HG03342 (cell line): ENCODE results near the gene SH3PXD2A.
"Not testable (repeated sequence)": the region's sequence is repeated elsewhere in the genome, so short reads cannot be mapped to it uniquely, and the experiment has no call there.

Experiments used
- ATAC-seq: cut with Tn5 transposase; IDR thresholded peaks from one replicate; pipeline ENCODE4 v1.9.1; 2021; ENCODE audit warnings: mild to moderate bottlenecking, moderate library complexity; ENCODE audit not compliant: unreplicated experiment

SH3PXD2A gene

GRCh38 chr10:103814626-103815370 is 40.6 kb downstream of the SH3PXD2A start:
- ATAC-seq = no peak

GRCh38 chr10:103814105-103814504 is 41.3 kb downstream of the SH3PXD2A start:
- ATAC-seq = no peak

DNA sequence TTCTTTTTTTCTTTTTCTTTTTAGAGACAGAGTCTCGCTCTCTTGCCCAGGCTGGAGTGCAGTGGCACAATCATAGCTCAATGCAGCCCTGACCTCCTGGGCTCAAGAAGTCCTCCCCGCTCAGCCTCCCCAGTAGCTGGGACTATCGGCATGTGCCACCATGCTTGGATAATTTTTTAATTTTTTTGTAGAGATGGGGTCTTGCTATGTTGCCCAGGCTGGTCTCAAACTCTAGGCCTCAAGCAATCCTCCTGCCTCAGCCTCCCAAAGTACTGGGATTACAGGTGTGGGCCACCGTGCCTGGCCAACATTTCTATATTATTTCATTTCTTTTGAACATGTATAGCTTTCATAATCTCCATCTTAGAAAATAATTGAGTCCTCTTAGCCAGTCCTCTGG is 42.1 kb downstream of the SH3PXD2A start:
- ATAC-seq = not testable (repeated sequence)

DNA sequence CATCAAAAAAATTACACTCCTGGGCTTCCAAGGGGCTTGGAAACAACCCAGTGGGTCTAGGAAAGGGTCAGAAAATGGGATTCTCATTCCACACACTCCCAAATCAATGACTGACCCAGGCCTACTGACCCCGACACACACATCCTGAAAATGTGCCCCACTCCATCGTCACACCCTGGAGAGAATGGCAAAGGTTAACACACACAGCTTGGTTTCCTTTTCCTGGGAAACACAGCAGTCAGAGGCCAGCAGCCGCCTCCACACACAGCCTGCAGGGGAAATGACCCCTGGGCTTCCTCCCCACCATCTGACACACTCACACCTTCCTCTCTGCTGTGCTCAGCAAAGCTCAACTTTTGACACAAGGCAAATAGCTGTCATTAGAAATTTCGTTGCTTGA is 42.9 kb downstream of the SH3PXD2A start:
- no peak for ATAC-seq

DNA sequence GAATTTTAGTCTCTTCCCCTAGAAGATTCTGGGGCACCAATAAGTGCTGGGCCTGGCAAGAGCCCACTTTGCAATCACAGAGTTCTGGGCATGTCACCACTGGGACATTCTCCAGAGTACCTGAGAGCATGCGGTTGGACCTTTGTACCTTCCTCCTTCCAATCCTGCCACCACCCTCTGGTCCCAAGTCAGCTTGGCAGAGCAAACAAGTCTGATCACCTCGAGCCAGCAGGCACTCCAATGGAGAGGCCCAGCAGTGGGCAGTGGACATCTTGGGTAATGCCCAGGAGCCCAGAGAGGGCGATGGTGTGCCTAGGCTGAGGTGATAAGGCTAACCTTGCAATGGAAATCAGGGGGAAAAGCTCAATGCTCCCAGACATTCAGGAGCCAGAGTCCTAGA is 43.4 kb downstream of the SH3PXD2A start:
- ATAC-seq = no peak

DNA sequence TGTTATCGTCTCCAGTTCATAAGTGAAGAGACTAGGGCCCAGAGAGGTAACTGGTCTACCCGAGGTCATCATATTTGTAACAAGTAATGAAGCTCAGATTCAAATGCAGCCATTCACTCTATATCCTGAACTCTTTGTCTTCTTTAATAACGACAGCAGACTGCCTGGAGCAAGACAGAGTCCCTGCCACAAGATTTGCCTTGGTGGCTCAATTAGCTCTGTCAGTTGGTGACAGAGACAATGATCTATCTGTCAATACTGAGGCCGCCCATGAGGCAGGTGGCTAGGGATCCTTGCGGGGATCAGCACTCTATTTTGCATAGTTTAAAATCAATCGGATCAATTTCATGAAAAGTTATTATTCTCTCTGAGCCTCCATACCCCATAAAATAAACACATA is 43.9 kb downstream of the SH3PXD2A start:
- ATAC-seq = no peak

DNA sequence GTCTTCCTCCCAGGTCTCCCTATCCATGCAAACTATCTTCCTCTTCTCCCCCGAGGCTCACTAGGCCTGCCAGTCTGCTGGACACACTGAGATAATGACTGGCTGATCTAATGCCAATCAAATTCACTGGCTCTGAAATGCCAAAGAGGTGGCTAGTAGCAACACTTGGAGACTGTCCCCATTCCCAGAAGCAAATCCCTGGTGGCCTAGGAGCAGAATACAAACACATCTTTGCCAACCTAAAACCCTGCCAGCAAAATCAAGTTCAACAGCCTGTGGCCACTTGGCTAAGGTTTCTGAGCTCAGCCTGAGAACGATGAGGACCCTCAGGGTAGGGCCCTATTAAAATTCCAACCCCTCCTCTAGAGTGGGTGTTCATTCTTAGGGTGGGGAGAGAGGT is 46.6 kb downstream of the SH3PXD2A start:
- no peak for ATAC-seq

- no peak for ATAC-seq
These were observed 47.4 kb downstream of the SH3PXD2A start for GRCh38 chr10:103807996-103808395.

DNA sequence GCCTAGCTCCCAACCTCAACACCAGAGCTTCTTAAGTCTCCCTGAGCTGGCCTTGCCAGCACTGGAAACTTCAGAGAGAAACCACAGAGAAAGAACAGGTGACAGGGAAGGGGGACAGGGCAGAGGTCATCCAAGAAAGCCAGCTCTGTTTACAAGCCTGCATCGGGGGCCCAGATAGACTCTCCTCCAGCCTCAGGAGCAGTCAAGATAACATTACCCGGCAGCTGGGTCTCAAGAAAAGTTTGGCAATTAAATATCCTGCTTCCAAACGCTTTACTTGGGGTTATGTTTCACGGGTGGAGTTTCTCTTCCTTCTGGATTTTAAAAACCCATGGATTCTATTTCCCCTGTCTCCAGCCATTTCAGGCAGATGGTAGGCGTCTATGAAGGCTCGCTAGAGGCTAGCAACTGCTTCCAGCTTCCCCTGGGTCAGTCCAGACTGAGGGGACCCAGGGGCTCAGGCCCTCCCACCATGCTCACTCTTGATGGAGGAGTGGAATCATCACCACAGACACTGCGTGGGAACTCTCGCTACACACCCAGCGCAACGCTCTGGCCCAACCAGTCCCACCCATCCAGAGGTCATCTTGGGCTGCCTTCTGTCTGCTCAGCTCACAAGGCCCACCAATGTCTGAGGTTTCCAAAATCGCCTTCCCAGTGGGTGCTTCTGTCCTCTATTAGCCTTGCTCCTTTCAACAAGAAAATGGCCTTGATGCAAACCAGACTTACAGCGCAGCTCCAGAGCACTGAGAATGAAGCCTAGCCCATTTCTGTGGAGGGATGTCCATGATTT is 48.8 kb downstream of the SH3PXD2A start:
- ATAC-seq = no peak

DNA sequence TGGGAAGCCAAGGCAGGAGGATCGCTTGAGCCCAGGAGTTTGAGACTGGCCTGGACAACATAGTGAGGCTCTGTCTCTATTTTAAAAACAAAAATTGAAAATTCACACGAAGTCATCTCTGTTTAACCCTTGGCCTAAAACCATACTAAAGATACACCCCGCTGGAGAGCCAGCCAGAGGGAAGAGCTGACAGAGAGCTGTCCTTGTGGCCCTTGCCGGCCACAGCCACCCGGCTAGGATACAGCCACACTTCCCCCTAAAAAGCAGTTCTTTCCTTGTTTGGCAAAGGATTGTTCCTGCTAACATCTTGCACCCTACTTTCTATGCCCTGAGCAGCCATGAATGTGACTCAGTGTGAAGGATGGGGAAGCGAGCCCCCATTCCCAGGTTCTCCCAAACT is 49.6 kb downstream of the SH3PXD2A start:
- ATAC-seq = no peak

- no peak for ATAC-seq
These were observed 50.5 kb downstream of the SH3PXD2A start for GRCh38 chr10:103804871-103805270.

- no peak for ATAC-seq
These were observed 51.4 kb downstream of the SH3PXD2A start for GRCh38 chr10:103803941-103804340.

GRCh38 chr10:103802637-103803353 is 52.6 kb downstream of the SH3PXD2A start:
- ATAC-seq = no peak

DNA sequence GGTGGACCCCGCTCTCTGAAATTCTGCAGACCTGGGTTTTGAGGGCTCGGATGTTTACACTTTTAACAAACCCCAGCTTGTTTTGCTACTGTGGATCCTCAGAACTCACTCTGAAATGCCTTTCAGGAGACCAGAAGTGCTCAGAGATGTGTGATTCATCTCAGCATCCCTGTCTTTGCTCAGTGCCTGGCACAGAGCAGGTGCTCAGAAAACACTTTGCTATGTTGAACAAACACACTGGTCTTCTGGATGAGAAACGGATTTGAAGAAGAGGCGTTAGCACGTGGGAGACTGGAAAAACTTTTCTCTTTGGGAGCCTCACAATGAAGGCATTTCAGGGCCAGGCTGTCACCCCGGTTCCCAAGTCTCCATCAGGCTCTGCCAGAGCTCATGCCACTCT is 53.3 kb downstream of the SH3PXD2A start:
- no peak for ATAC-seq

DNA sequence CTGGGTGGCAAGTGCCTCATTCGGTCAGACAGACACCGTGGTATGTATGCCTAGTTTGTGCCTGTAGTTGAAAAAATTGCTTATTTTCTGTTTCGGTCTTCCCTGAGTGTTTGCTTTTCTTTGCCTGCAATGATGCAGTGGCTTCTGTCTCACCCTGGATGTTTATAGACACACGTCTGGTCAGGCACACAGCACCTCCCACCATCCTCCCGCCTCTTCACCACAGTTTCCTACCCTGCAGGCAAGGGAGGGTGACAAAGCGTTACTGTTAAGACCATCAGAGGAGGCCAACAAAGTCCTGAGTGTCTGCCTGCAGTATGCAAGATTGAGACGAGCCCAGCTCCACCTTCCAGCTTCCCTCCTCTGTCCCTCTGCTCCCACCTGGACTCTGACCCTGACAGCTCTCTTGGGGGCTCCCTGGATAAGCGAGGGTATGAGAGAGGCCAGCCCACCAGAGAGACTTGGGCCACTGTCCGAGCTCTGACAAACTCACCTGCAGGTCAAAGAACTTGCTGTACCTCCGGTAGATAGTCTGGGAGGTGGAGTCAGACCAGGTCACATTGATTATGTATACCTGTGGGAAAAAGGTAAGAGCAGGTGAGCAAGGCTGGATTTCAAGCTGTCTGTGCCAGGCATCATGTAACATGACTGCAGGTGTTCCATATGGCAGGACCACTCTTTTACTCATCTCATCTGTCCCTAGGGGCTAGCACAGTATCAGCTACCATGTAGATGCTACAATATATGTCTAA is 54.4 kb downstream of the SH3PXD2A start:
- ATAC-seq = peak; percentile 96

GRCh38 chr10:103800089-103800488 is 55.3 kb downstream of the SH3PXD2A start:
- no peak for ATAC-seq

DNA sequence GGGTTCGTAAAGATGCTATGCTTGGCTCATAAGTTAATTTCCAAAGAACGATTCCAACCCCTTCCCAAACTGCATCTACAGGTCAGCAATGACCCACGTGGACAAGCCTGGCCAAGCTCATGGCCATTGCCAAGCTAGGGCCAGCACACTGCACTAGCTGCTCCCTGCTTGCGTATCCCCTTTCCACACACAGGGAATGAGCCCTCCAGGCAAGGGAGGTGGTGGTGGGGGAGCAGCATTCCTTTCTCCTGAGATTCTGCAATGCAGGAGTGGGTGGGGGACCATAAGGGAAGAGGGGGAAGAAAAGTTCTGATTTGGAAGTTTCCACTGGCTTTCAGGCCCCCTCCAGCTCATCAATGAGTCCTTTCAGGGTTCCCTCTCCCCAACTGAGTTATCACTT is 56.0 kb downstream of the SH3PXD2A start:
- no peak for ATAC-seq

GRCh38 chr10:103798511-103798910 is 56.9 kb downstream of the SH3PXD2A start:
- ATAC-seq = no peak

- no peak for ATAC-seq
These were observed 57.5 kb downstream of the SH3PXD2A start for GRCh38 chr10:103797857-103798256.

- no peak for ATAC-seq
These were observed 59.6 kb downstream of the SH3PXD2A start for GRCh38 chr10:103795634-103796270.
